GM12892 (cell line): ENCODE results near the gene UBE3A.

Experiments used
- POLR2A ChIP-seq: IDR thresholded peaks from 2 replicates; pipeline ENCODE4 v1.6.1; 2011; ENCODE audit warnings: low read depth, low read length, control low read depth
- POLR2AphosphoS5 ChIP-seq: IDR thresholded peaks from 2 replicates; pipeline ENCODE4 v1.6.1; 2011; ENCODE audit warnings: low read depth, low read length, control low read depth

DNA sequence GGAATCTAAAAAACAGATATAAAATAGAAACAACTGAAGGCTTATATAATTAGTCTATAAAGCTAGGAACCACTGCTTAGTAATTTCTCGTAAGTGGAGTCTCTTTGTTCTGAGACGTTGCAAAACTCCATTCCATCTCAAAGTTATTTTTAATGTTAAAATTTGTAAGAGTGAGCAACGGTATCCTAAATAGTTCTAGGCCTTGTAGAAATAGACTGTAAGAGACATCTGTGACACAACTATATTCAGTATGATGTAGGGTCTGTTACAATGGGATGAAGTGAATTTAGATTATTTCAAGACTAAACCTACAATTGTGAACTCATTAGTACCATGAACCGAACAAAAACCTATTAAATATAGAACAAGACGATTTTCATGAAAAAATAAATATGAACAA, 57.2 kb downstream of the UBE3A start:
- TF ChIP-seq POLR2A: no peak
- no peak for TF ChIP-seq POLR2AphosphoS5
